ENCODE results near the gene MGST3.

DNA sequence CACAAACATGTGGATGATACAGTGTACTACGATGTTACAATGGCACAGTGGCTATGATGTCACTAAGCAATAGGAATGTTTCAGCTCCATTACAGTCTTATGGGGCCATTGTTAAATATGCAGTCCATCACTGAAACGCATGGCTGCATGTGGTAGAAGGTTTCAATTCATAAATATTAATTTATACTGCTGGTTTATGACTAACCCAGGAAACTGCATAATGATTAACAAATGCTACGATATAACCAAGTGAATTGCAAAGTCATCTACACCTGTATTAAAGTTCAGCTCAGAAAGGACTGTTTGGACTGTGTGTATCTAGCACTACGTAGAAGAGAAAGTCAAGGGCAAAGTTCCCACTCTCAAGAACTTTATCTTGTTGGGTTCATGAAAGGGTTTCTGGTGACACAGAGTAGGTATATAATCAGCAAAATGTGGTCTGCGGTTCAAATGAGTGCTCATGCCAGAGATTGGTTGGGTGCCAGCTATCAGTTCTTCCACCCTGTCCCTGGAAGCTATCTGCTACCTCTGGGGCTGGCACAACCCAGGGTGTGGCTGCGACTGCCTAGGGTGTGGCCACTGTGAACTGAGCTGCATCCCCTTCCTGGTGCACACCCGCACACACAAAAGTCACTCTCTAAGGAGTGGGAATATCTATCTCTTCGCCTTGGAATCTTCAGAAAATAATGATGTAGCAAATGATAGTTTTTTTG is 14.8 kb downstream of the MGST3 start:
- peak in 1 of 4 donors; percentile 11 for TF ChIP-seq CTCF (IDR thresholded peaks at IDR 0.05)
- no peak for TF ChIP-seq POLR2A (IDR thresholded peaks at IDR 0.05)
